ENCODE measurements around the gene MORF4L1. TPM values are rescaled to one million over a fixed set of nuclear protein-coding genes. Genes with fewer than 3 reads are reported as not detected.
"Not testable (repeated sequence)": the region's sequence is repeated elsewhere in the genome, so short reads cannot be mapped to it uniquely, and the experiment has no call there.

The MORF4L1 gene
- total RNA-seq, 1 experiment from 2014 or later: 216 TPM

GRCh38 chr15:78902281-78903032, 29.8 kb downstream of the MORF4L1 start:
- CTCF ChIA-PET: not testable (repeated sequence)

DNA sequence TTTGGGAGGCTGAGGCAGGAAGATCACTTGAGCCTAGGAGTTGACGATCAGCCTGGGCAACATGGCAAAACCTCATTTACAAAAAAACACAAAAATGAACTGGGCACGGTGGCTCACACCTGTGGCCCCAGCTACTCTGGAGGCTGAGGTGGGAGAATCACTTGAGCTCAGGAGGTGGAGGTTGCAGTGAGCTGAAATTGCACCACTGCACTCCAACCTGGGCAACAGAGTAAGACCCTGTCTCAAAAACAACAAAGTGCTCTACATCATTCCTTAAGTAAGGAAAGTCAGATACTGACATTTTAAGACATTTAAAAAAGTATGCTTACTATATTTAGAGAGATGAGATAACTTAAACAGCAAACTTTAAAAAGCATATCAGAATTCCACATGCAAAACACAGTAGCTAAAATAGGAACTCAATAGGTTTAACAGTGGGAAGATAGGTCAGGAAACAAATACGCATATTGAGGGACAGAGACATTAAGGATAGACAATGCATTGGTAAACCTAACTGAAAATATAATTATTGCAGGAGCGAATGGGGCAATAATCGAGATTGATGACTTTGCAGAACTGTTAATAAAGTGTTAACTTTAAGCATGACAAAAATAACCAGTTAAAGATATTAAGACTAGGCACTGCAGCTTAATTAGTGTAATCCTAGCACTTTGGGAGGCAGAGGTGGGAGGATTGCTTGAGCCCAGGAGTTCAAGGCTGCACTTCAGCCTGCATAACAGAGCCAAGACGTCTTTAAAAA, 32.1 kb downstream of the MORF4L1 start:
- no TSS peak for BruUV-seq (replicated peaks)
- Histone ChIP-seq H3K9me2 (replicated peaks; ENCODE audit: low read length) (no peaks in the 10 kb centered on the region), H3K27me3 (ENCODE audit: low read length) (no peaks in the 10 kb centered on the region), H3K9me3 (ENCODE audit: low read length) (no peaks in the 10 kb centered on the region), H3K4me3 (ENCODE audit: low read length) (no peak overlapping the region), H2AFZ (ENCODE audit: low read length) (no peak overlapping the region), H3K9ac (ENCODE audit: low read length) (no peak overlapping the region), H3K79me2 (ENCODE audit: low read length) (peaks cover under 1% of the 10 kb centered on the region; the same call in 1 of the 2 replicates), H3K27ac (ENCODE audit: low read length) (no peak overlapping the region), H4K20me1 (ENCODE audit: low read length) (no peaks in the 10 kb centered on the region), H3K36me3 (ENCODE audit: low read depth, low read length) (peaks cover 39% of the 10 kb centered on the region), H3F3A (ENCODE audit: low read length, unreplicated experiment) (no peaks in the 10 kb centered on the region), H3K4me1 (ENCODE audit: insufficient read depth, low read length) (peaks cover 25% of the 10 kb centered on the region), H3K4me2 (ENCODE audit: low read length) (no peak overlapping the region)
- ATAC-seq (no peak), DNase-seq (no peak)
- ChIA-PET CTCF (no interaction called here), POLR2A (ENCODE audit: unreplicated experiment) (no interaction called here)
- intact Hi-C loops (cut with micrococcal nuclease): no loop called here
- TF ChIP-seq EZH2 (IDR thresholded peaks at IDR 0.05; ENCODE audit: low read length, unreplicated experiment): no peak
- no peak for TF ChIP-seq EZH2phosphoT487 (IDR thresholded peaks at IDR 0.05; ENCODE audit: borderline replicate concordance, low read length)

More at GRCh38 chr15:78902281-78903032, 29.8 kb downstream of the MORF4L1 start:
- H4K20me1 ChIP-seq (ENCODE audit: low read length); H3K9ac ChIP-seq (ENCODE audit: low read length); H3K9me3 ChIP-seq (ENCODE audit: low read length); BruUV-seq (replicated peaks); intact Hi-C loops (cut with micrococcal nuclease); H3K4me3 ChIP-seq (ENCODE audit: low read length); H2AFZ ChIP-seq (ENCODE audit: low read length); H3K4me2 ChIP-seq (ENCODE audit: low read length); POLR2A ChIA-PET (ENCODE audit: unreplicated experiment); H3K9me2 ChIP-seq (replicated peaks; ENCODE audit: low read length); H3K27ac ChIP-seq (ENCODE audit: low read length); H3F3A ChIP-seq (ENCODE audit: low read length, unreplicated experiment); ATAC-seq; DNase-seq; H3K27me3 ChIP-seq (ENCODE audit: low read length): not testable (repeated sequence)
- Histone ChIP-seq H3K4me1 (ENCODE audit: insufficient read depth, low read length) (peaks cover 25% of the 10 kb centered on the region), H3K36me3 (ENCODE audit: low read depth, low read length) (peaks cover 56% of the 10 kb centered on the region), H3K79me2 (ENCODE audit: low read length) (peaks cover 17% of the 10 kb centered on the region; the same call in 1 of the 2 replicates)

- ChIA-PET CTCF (interaction anchor here (0.7 kb wide), 1 partner anchor 25 kb away, joined by 3 read pairs; no protein-coding TSS in a partner anchor), POLR2A (ENCODE audit: unreplicated experiment) (no interaction called here)
- intact Hi-C loops (cut with micrococcal nuclease): no loop called here
- Histone ChIP-seq H3K4me3 (ENCODE audit: low read length) (no peak overlapping the region), H3K4me2 (ENCODE audit: low read length) (no peak overlapping the region), H4K20me1 (ENCODE audit: low read length) (no peaks in the 10 kb centered on the region), H3K9ac (ENCODE audit: low read length) (no peak overlapping the region), H3K4me1 (ENCODE audit: insufficient read depth, low read length) (peaks cover 25% of the 10 kb centered on the region), H3K79me2 (ENCODE audit: low read length) (no peaks in the 10 kb centered on the region), H3K9me2 (replicated peaks; ENCODE audit: low read length) (no peaks in the 10 kb centered on the region), H3K27ac (ENCODE audit: low read length) (peak overlapping the region; percentile 37), H2AFZ (ENCODE audit: low read length) (no peak overlapping the region), H3K9me3 (ENCODE audit: low read length) (no peaks in the 10 kb centered on the region), H3K27me3 (ENCODE audit: low read length) (no peaks in the 10 kb centered on the region), H3K36me3 (ENCODE audit: low read depth, low read length) (peaks cover 28% of the 10 kb centered on the region), H3F3A (ENCODE audit: low read length, unreplicated experiment) (no peaks in the 10 kb centered on the region)
- peak; percentile 21; the same call in 1 of the 2 replicates for ATAC-seq
- no TSS peak for BruUV-seq (replicated peaks)
- peak; percentile 80 for DNase-seq
- no peak for TF ChIP-seq EZH2phosphoT487 (IDR thresholded peaks at IDR 0.05; ENCODE audit: borderline replicate concordance, low read length)
- TF ChIP-seq, protein P1, sequence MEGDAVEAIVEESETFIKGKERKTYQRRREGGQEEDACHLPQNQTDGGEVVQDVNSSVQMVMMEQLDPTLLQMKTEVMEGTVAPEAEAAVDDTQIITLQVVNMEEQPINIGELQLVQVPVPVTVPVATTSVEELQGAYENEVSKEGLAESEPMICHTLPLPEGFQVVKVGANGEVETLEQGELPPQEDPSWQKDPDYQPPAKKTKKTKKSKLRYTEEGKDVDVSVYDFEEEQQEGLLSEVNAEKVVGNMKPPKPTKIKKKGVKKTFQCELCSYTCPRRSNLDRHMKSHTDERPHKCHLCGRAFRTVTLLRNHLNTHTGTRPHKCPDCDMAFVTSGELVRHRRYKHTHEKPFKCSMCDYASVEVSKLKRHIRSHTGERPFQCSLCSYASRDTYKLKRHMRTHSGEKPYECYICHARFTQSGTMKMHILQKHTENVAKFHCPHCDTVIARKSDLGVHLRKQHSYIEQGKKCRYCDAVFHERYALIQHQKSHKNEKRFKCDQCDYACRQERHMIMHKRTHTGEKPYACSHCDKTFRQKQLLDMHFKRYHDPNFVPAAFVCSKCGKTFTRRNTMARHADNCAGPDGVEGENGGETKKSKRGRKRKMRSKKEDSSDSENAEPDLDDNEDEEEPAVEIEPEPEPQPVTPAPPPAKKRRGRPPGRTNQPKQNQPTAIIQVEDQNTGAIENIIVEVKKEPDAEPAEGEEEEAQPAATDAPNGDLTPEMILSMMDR (conservative IDR thresholded peaks at IDR 0.05; ENCODE audit: low read depth, low read length): no peak
- no peak for TF ChIP-seq EZH2 (IDR thresholded peaks at IDR 0.05; ENCODE audit: low read length, unreplicated experiment)
Observed at GRCh38 chr15:78906316-78906620, 33.6 kb downstream of the MORF4L1 start.
